ENCODE measurements around the gene COX4I1.
"Not testable (repeated sequence)": the region's sequence is repeated elsewhere in the genome, so short reads cannot be mapped to it uniquely, and the experiment has no call there.

Gene COX4I1

DNA sequence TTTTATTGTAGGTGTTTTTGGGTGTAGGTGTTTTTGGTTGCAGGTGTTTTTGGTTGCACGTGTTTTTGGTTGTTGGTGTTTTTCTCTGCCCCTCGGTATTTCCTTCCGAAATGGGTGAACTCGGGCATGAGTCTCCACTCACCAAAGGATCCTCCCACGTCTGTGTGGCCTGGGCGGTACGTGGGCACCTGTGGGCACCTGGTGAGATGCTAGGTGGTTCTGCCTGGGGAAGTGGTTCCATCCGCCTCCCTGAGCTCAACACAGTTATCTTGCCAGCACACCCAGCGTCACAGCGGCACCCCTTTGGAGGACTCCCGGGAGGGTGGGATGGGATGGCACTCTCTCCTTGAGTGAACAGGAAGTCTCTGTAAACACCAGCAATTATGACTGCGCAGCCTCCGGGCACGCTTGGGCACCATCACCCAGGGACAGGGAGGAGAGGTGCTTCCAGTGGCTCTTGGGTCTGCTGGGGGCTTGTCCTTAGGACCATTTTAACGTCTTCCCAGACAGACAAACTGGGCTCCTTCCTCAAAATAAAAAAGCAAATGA, 29.8 kb downstream of the COX4I1 start:
- Histone ChIP-seq H3K9me3 (ENCODE audit: low read length) (no peaks in the 10 kb centered on the region), H3K27me3 (ENCODE audit: control insufficient read depth in 1 of 2, insufficient read depth in 2 of 2, low read length in 2 of 2) (no peaks in the 10 kb centered on the region), H3K4me3 (ENCODE audit: low read depth in 1 of 2, low read length in 2 of 2) (no peak overlapping the region), H3K36me3 (ENCODE audit: insufficient read depth, low read length) (no peaks in the 10 kb centered on the region), H3K9ac (ENCODE audit: low read length) (no peak overlapping the region), H3K4me1 (ENCODE audit: insufficient read depth, low read length) (peaks cover 7% of the 10 kb centered on the region), H3K27ac (ENCODE audit: low read depth, low read length) (no peak overlapping the region)

DNA sequence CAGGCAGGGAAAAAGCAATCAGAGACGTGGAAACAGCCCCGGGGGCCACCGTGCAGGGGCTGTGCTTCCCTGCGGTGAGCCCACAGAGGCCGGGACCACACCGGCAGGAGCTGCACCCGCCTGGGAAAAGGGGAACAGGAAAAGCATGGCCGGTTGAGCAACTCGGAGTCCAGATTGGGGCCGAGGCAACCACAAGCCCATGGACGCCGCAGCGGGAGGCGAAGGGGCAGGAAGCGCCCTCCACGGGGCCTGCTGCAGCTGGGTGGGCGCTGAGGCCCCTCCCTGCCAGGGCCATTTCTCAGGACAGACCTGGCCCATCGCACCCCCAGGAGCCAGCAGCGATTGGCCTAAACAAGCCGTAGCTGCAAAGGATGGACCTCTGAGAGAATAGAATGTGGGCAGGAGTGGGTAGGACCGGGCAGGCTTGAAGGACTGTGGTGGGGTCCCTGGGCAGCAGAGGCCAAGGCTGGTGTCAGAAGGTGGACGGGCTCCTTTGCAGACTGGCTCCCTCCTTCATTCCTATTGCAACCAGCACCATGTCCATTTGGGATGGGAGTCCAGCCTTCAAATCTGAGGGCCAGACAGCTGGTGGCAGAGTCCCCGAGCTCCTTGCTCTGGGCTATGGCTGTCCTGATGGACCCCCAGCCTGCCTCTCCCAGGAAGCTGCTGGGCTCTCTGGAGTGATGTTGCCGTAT, 30.4 kb downstream of the COX4I1 start:
- H3K4me3 ChIP-seq (ENCODE audit: low read depth in 1 of 2, low read length in 2 of 2) = no peak overlapping the region
- H3K9me3 ChIP-seq (ENCODE audit: low read length) = no peaks in the 10 kb centered on the region
- peaks cover 8% of the 10 kb centered on the region for H3K4me1 ChIP-seq (ENCODE audit: insufficient read depth, low read length)
- H3K9ac ChIP-seq (ENCODE audit: low read length) = no peak overlapping the region
- H3K27me3 ChIP-seq (ENCODE audit: control insufficient read depth in 1 of 2, insufficient read depth in 2 of 2, low read length in 2 of 2) = peaks cover 0 to 1% of the 10 kb centered on the region in 2 donors
- no peaks in the 10 kb centered on the region for H3K36me3 ChIP-seq (ENCODE audit: insufficient read depth, low read length)
- H3K27ac ChIP-seq (ENCODE audit: low read depth, low read length) = no peak overlapping the region

DNA sequence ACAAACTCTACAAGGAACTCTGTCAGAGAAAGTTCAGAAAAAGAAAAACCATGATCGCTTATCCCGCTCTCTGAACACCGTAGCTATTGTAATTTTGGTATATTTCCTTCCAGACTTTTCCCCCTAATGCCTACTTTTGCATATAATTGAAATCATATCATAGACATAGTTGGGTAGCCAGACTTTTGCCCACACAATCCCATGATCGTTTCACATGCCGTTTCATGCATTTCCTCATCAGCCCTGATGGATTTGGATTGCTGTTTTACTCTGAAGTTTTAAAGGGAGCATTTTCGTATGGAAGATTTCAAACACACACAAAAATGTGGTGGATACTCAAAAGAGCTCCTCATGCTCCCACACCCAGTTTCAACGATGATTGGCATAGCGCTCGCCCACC, 31.3 kb downstream of the COX4I1 start:
- Histone ChIP-seq H3K36me3 (ENCODE audit: insufficient read depth, low read length) (no peaks in the 10 kb centered on the region), H3K9ac (ENCODE audit: low read length) (no peak overlapping the region), H3K4me1 (ENCODE audit: insufficient read depth, low read length) (peaks cover 17% of the 10 kb centered on the region), H3K27me3 (ENCODE audit: control insufficient read depth in 1 of 2, insufficient read depth in 2 of 2, low read length in 2 of 2) (peaks cover 0 to 6% of the 10 kb centered on the region in 2 donors), H3K9me3 (ENCODE audit: low read length) (no peaks in the 10 kb centered on the region), H3K27ac (ENCODE audit: low read depth, low read length) (no peak overlapping the region), H3K4me3 (ENCODE audit: low read depth in 1 of 2, low read length in 2 of 2) (no peak overlapping the region)

GRCh38 chr16:85832570-85833218, 33.2 kb downstream of the COX4I1 start:
- Histone ChIP-seq H3K36me3 (ENCODE audit: insufficient read depth, low read length) (no peaks in the 10 kb centered on the region), H3K27me3 (ENCODE audit: control insufficient read depth in 1 of 2, insufficient read depth in 2 of 2, low read length in 2 of 2) (peaks cover 7 to 18% of the 10 kb centered on the region in 2 donors)

DNA sequence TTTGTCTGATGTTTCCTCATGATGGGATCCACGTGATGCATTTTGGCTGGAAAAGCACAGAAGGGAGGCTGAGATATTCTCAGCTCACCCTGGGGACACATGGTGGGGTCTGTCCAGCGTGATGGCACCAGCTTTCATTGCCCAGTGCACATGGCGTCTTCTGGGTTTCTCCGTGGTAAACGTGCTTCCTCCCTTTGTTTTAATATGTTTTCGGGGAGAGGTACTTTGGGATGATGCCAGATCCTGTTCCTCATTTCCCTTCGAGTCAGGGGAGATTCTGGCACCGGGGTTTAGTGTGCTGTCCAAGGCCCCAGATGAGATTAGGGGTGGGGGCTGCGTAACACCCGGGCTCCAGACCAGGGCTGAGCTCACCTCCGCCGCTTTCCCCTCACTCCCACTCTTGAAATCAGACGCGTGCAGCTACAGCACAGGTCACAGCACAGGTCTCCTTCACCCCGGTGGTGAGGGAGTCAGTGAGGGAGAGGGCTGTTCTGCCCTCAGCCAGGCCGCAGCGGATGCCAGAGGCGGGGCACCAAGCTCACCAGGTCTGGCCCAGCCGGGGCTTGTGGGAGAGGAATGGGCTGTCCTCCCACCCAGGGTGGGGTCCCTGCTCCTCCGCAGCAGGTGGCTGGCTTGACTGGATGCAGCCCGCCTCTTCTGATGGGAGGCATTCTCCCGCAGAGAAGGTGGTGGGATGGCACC, 33.9 kb downstream of the COX4I1 start:
- Histone ChIP-seq H3K36me3 (ENCODE audit: insufficient read depth, low read length) (no peaks in the 10 kb centered on the region), H3K9me3 (ENCODE audit: low read length) (no peaks in the 10 kb centered on the region), H3K27me3 (ENCODE audit: control insufficient read depth in 1 of 2, insufficient read depth in 2 of 2, low read length in 2 of 2) (peaks cover 7 to 22% of the 10 kb centered on the region in 2 donors), H3K4me1 (ENCODE audit: insufficient read depth, low read length) (peaks cover 21% of the 10 kb centered on the region), H3K9ac (ENCODE audit: low read length) (no peak overlapping the region), H3K27ac (ENCODE audit: low read depth, low read length) (no peak overlapping the region), H3K4me3 (ENCODE audit: low read depth in 1 of 2, low read length in 2 of 2) (no peak overlapping the region)

More at GRCh38 chr16:85832570-85833218, 33.2 kb downstream of the COX4I1 start:
- no peaks in the 10 kb centered on the region for H3K9me3 ChIP-seq (ENCODE audit: low read length)
- H3K4me3 ChIP-seq (ENCODE audit: low read depth in 1 of 2, low read length in 2 of 2) = no peak overlapping the region
- no peak overlapping the region for H3K27ac ChIP-seq (ENCODE audit: low read depth, low read length)
- no peak overlapping the region for H3K9ac ChIP-seq (ENCODE audit: low read length)
- peaks cover 27% of the 10 kb centered on the region for H3K4me1 ChIP-seq (ENCODE audit: insufficient read depth, low read length)

- no peak overlapping the region for H3K9ac ChIP-seq (ENCODE audit: low read length)
- H3K36me3 ChIP-seq (ENCODE audit: insufficient read depth, low read length) = no peaks in the 10 kb centered on the region
- no peak overlapping the region for H3K27ac ChIP-seq (ENCODE audit: low read depth, low read length)
- H3K4me3 ChIP-seq (ENCODE audit: low read depth in 1 of 2, low read length in 2 of 2) = no peak overlapping the region
- H3K27me3 ChIP-seq (ENCODE audit: control insufficient read depth in 1 of 2, insufficient read depth in 2 of 2, low read length in 2 of 2) = peaks cover 7 to 22% of the 10 kb centered on the region in 2 donors
- peaks cover 21% of the 10 kb centered on the region for H3K4me1 ChIP-seq (ENCODE audit: insufficient read depth, low read length)
- H3K9me3 ChIP-seq (ENCODE audit: low read length) = no peaks in the 10 kb centered on the region
These were observed 35.2 kb downstream of the COX4I1 start for GRCh38 chr16:85834741-85835140.

DNA sequence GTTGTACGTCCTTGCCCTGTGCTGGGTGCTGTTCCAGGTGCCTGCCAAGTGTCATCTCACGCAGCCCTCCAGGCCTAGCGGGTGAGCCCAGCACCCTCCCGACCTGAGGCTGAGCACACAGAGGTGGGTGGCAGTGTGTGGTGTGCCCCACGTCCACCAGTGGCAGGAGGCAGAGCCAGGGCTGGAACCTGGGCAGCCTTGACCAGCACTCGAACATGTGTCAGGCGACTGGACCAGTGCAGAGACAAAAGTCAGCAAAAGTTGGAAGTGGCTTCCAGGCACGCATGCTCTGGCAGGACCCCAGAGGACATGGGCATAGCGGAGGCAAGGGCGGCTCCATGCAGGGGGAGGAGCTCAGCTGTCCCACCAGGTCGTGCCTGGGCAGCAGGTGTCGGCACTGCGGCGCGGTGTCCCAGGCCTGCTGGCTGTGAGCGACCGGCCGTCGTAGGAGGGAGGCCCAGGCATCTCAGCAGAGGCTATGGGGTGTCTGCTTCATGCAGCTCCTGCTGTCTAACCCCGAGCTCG, 35.8 kb downstream of the COX4I1 start:
- Histone ChIP-seq H3K4me1 (ENCODE audit: insufficient read depth, low read length) (peaks cover 21% of the 10 kb centered on the region), H3K27ac (ENCODE audit: low read depth, low read length) (no peak overlapping the region), H3K9me3 (ENCODE audit: low read length) (no peaks in the 10 kb centered on the region), H3K27me3 (ENCODE audit: control insufficient read depth in 1 of 2, insufficient read depth in 2 of 2, low read length in 2 of 2) (peaks cover 7 to 28% of the 10 kb centered on the region in 2 donors), H3K4me3 (ENCODE audit: low read depth in 1 of 2, low read length in 2 of 2) (no peak overlapping the region), H3K36me3 (ENCODE audit: insufficient read depth, low read length) (no peaks in the 10 kb centered on the region), H3K9ac (ENCODE audit: low read length) (no peak overlapping the region)

- H3K4me1 ChIP-seq (ENCODE audit: insufficient read depth, low read length) = peaks cover 21% of the 10 kb centered on the region
- no peak overlapping the region for H3K9ac ChIP-seq (ENCODE audit: low read length)
- no peaks in the 10 kb centered on the region for H3K36me3 ChIP-seq (ENCODE audit: insufficient read depth, low read length)
- no peak overlapping the region for H3K27ac ChIP-seq (ENCODE audit: low read depth, low read length)
- H3K9me3 ChIP-seq (ENCODE audit: low read length) = no peaks in the 10 kb centered on the region
- no peak overlapping the region for H3K4me3 ChIP-seq (ENCODE audit: low read depth in 1 of 2, low read length in 2 of 2)
- peaks cover 7 to 36% of the 10 kb centered on the region in 2 donors for H3K27me3 ChIP-seq (ENCODE audit: control insufficient read depth in 1 of 2, insufficient read depth in 2 of 2, low read length in 2 of 2)
These were observed 36.6 kb downstream of the COX4I1 start for GRCh38 chr16:85835956-85836705.

GRCh38 chr16:85836706-85837582, 37.4 kb downstream of the COX4I1 start:
- Histone ChIP-seq H3K36me3 (ENCODE audit: insufficient read depth, low read length) (no peaks in the 10 kb centered on the region), H3K27ac (ENCODE audit: low read depth, low read length) (no peak overlapping the region), H3K27me3 (ENCODE audit: control insufficient read depth in 1 of 2, insufficient read depth in 2 of 2, low read length in 2 of 2) (peaks cover 7 to 38% of the 10 kb centered on the region in 2 donors), H3K9ac (ENCODE audit: low read length) (no peak overlapping the region), H3K9me3 (ENCODE audit: low read length) (no peaks in the 10 kb centered on the region), H3K4me3 (ENCODE audit: low read depth in 1 of 2, low read length in 2 of 2) (no peak overlapping the region), H3K4me1 (ENCODE audit: insufficient read depth, low read length) (peaks cover 21% of the 10 kb centered on the region)

GRCh38 chr16:85837654-85838053, 38.2 kb downstream of the COX4I1 start:
- not testable (repeated sequence) for H3K36me3 ChIP-seq (ENCODE audit: insufficient read depth, low read length)
- H3K27me3 ChIP-seq (ENCODE audit: control insufficient read depth in 1 of 2, insufficient read depth in 2 of 2, low read length in 2 of 2) = peaks cover 7 to 38% of the 10 kb centered on the region in 2 donors

More at GRCh38 chr16:85837654-85838053, 38.2 kb downstream of the COX4I1 start:
- H3K4me1 ChIP-seq (ENCODE audit: insufficient read depth, low read length) = peaks cover 21% of the 10 kb centered on the region
- H3K9me3 ChIP-seq (ENCODE audit: low read length); H3K9ac ChIP-seq (ENCODE audit: low read length); H3K4me3 ChIP-seq (ENCODE audit: low read depth in 1 of 2, low read length in 2 of 2); H3K27ac ChIP-seq (ENCODE audit: low read depth, low read length): not testable (repeated sequence)
